Smooth muscle cell (in vitro differentiated cells): ENCODE data around the gene DNMBP. TPM values are rescaled to one million over a fixed set of nuclear protein-coding genes. Genes with fewer than 3 reads are reported as not detected.

Experiments
- DNase-seq: peaks from one replicate; lab custom pipeline; 2025; ENCODE audit not compliant: unreplicated experiment; lab: John Stamatoyannopoulos, UW
- H2AFZ ChIP-seq: fragments of 200-600 bp; sonication (generic); 2 replicates; pipeline ENCODE4 v1.6.0; 2016; ENCODE audit warnings: antibody characterized with exemption, low read depth, mild to moderate bottlenecking
- H3F3A ChIP-seq: fragments of 200-600 bp; sonication (generic); 2 replicates; pipeline ENCODE4 v1.6.0; 2017; ENCODE audit warnings: antibody characterized with exemption, low read depth
- H3K27ac ChIP-seq: fragments of 200-600 bp; sonication (generic); 2 replicates; pipeline ENCODE4 v1.5.1; 2016; ENCODE audit warnings: low read depth, mild to moderate bottlenecking
- H3K27me3 ChIP-seq: fragments of 200-600 bp; sonication (generic); 2 replicates; pipeline ENCODE4 v1.6.1; 2016; ENCODE audit warnings: low read depth, mild to moderate bottlenecking
- H3K36me3 ChIP-seq: fragments of 200-600 bp; sonication (generic); 2 replicates; pipeline ENCODE4 v1.5.1; 2016; ENCODE audit warnings: low read depth
- H3K4me1 ChIP-seq: fragments of 200-600 bp; sonication (generic); 2 replicates; pipeline ENCODE4 v1.5.1; 2016; ENCODE audit warnings: low read depth
- H3K4me2 ChIP-seq: fragments of 200-600 bp; sonication (generic); 2 replicates; pipeline ENCODE4 v1.6.0; 2016; ENCODE audit warnings: mild to moderate bottlenecking
- H3K4me3 ChIP-seq: fragments of 200-600 bp; sonication (generic); 2 replicates; pipeline ENCODE4 v1.5.1; 2016; ENCODE audit warnings: mild to moderate bottlenecking
- H3K79me2 ChIP-seq: fragments of 200-600 bp; sonication (generic); 2 replicates; pipeline ENCODE4 v1.6.0; 2016; ENCODE audit warnings: low read depth, mild to moderate bottlenecking
- H3K9ac ChIP-seq: fragments of 200-600 bp; sonication (generic); 2 replicates; pipeline ENCODE4 v1.6.0; 2016; ENCODE audit warnings: low read depth
- H3K9me3 ChIP-seq: fragments of 200-600 bp; sonication (generic); replicated peaks from 2 replicates; pipeline ENCODE4 v1.5.1; 2016; ENCODE audit warnings: low read depth
- H4K20me1 ChIP-seq: fragments of 200-600 bp; sonication (generic); 2 replicates; pipeline ENCODE4 v1.6.0; 2016; ENCODE audit warnings: low read depth
- CTCF ChIP-seq: fragments of 200-600 bp; sonication (generic); IDR thresholded peaks from 2 replicates; pipeline ENCODE4 v1.5.1; 2017; ENCODE audit warnings: borderline replicate concordance, mild to moderate bottlenecking, antibody characterized with exemption; ENCODE audit not compliant: insufficient read depth, poor library complexity, severe bottlenecking
- WGBS: methylation state at CpG from one replicate; pipeline ENCODE4 v1.1.7; 2016; ENCODE audit warnings: low lambda C conversion rate; 5-methylcytosine and 5-hydroxymethylcytosine counted together
- polyA plus RNA-seq: library from polyadenylated mRNA; unstranded; fragments of >200 nt; fragmentation: Nextera tagmentation; extraction: Ambion mirVana; gene quantifications from 2 replicates; pipeline ENCODE4 v1.2.1, GENCODE V29; 2016
- total RNA-seq: library from RNA; depleted of rRNA; stranded (reverse); fragments of >200 nt; gene quantifications from 2 replicates; pipeline ENCODE4 v1.2.3, GENCODE V29; 2014

DNMBP gene
- total and polyA plus RNA-seq, 2 experiments from 2014 or later: 9.4 to 17.9 TPM

- no peaks in the 10 kb centered on the region for H3K4me1 ChIP-seq
- no peak overlapping the region for H3K4me2 ChIP-seq
- peak; percentile 13 for TF ChIP-seq CTCF
- H3K9me3 ChIP-seq: no peaks in the 10 kb centered on the region
- H3K27me3 ChIP-seq: no peaks in the 10 kb centered on the region
- H3K79me2 ChIP-seq: no peaks in the 10 kb centered on the region
- H3K36me3 ChIP-seq: no peaks in the 10 kb centered on the region
- no peaks in the 10 kb centered on the region for H3F3A ChIP-seq
- 36% methylated on average over 5 of the region's 5 CpGs for WGBS
- no peak overlapping the region for H3K4me3 ChIP-seq
- H2AFZ ChIP-seq: no peak overlapping the region
- no peak for DNase-seq
- H4K20me1 ChIP-seq: no peaks in the 10 kb centered on the region
- H3K9ac ChIP-seq: no peak overlapping the region
- no peak overlapping the region for H3K27ac ChIP-seq
Measured at GRCh38 chr10:99859585-99859984, 150.2 kb downstream of the DNMBP start.

GRCh38 chr10:99858849-99859248 lies 150.9 kb downstream of the DNMBP start:
- H3K9me3 ChIP-seq: no peaks in the 10 kb centered on the region
- H4K20me1 ChIP-seq: no peaks in the 10 kb centered on the region
- H2AFZ ChIP-seq: no peak overlapping the region
- DNase-seq: no peak
- H3K27ac ChIP-seq: no peak overlapping the region
- H3K4me1 ChIP-seq: no peaks in the 10 kb centered on the region
- no peaks in the 10 kb centered on the region for H3K27me3 ChIP-seq
- H3K36me3 ChIP-seq: no peaks in the 10 kb centered on the region
- H3K4me3 ChIP-seq: no peak overlapping the region
- no peak overlapping the region for H3K4me2 ChIP-seq
- H3K79me2 ChIP-seq: no peaks in the 10 kb centered on the region
- no peaks in the 10 kb centered on the region for H3F3A ChIP-seq
- TF ChIP-seq CTCF: no peak
- no peak overlapping the region for H3K9ac ChIP-seq
- WGBS: 89% methylated on average over 7 of the region's 8 CpGs

- Histone ChIP-seq H3K9me3 (no peaks in the 10 kb centered on the region), H3K9ac (no peak overlapping the region), H3K79me2 (no peaks in the 10 kb centered on the region), H3K4me3 (no peak overlapping the region), H3K27me3 (no peaks in the 10 kb centered on the region), H3K4me2 (no peak overlapping the region), H3K27ac (no peak overlapping the region), H3K4me1 (no peaks in the 10 kb centered on the region), H4K20me1 (no peaks in the 10 kb centered on the region), H2AFZ (no peak overlapping the region), H3F3A (no peaks in the 10 kb centered on the region), H3K36me3 (no peaks in the 10 kb centered on the region)
- WGBS: 86% methylated on average over 8 of the region's 8 CpGs
- no peak for DNase-seq
- TF ChIP-seq CTCF: no peak
Measured at GRCh38 chr10:99855479-99856071, 154.2 kb downstream of the DNMBP start.

GRCh38 chr10:99854860-99855259 lies 154.9 kb downstream of the DNMBP start:
- Histone ChIP-seq H3K4me1 (no peaks in the 10 kb centered on the region), H3K79me2 (no peaks in the 10 kb centered on the region), H3K9ac (no peak overlapping the region), H4K20me1 (no peaks in the 10 kb centered on the region), H3K27ac (no peak overlapping the region), H2AFZ (no peak overlapping the region), H3K36me3 (no peaks in the 10 kb centered on the region), H3K4me3 (no peak overlapping the region), H3F3A (no peaks in the 10 kb centered on the region), H3K27me3 (no peaks in the 10 kb centered on the region), H3K9me3 (no peaks in the 10 kb centered on the region), H3K4me2 (no peak overlapping the region)
- DNase-seq: no peak
- peak; percentile 40 for TF ChIP-seq CTCF
- 58% methylated on average over 6 of the region's 6 CpGs for WGBS
